ENCODE measurements around the gene CXorf58. TPM values are rescaled to one million over a fixed set of nuclear protein-coding genes. Genes with fewer than 3 reads are reported as not detected.
A peak's percentile ranks its signal among the peaks of the same experiment; 100 is the strongest.

CXorf58 gene
- total and polyA plus RNA-seq, 2 experiments from 2014 or later: 0.56 TPM; not detected in 1

- H3K4me1 ChIP-seq (ENCODE audit: insufficient read depth): no peaks in the 10 kb centered on the region; the same call in 1 of the 2 replicates
- no peak overlapping the region for H3K27ac ChIP-seq (ENCODE audit: low read depth)
- no peaks in the 10 kb centered on the region for H4K20me1 ChIP-seq (replicated peaks; ENCODE audit: insufficient read depth)
- Mint-ChIP-seq H3K36me3 (ENCODE audit: low read depth) (no peaks in the 10 kb centered on the region), H3K4me3 (no peak overlapping the region), H3K9me3 (no peaks in the 10 kb centered on the region), H3K27me3 (ENCODE audit: insufficient read depth, low read depth, poor library complexity) (no peaks in the 10 kb centered on the region), H3K4me1 (peaks cover 5% of the 10 kb centered on the region; the same call in 2 of the 3 replicates), H3K27ac (no peak overlapping the region)
- ATAC-seq: peak; percentile 75
- DNase-seq (ENCODE audit: low spot score): peak; percentile 13
- H3K9me2 ChIP-seq (ENCODE audit: insufficient read depth): no peaks in the 10 kb centered on the region
- H3K27me3 ChIP-seq (ENCODE audit: insufficient read depth): no peaks in the 10 kb centered on the region
- H2AFZ ChIP-seq: no peak overlapping the region
- H3K36me3 ChIP-seq (ENCODE audit: insufficient read depth): no peaks in the 10 kb centered on the region
- no peaks in the 10 kb centered on the region for H3K79me2 ChIP-seq (replicated peaks; ENCODE audit: insufficient read depth)
- no peak overlapping the region for H3K4me2 ChIP-seq
- TF ChIP-seq ZNF114 (CRISPR knock-in tag; IDR thresholded peaks at IDR 0.05): no peak
- no peak for TF ChIP-seq JUNB (IDR thresholded peaks at IDR 0.05; ENCODE audit: unreplicated experiment)
- no peak for TF ChIP-seq EZH2 (IDR thresholded peaks at IDR 0.05; ENCODE audit: low read depth, unreplicated experiment)
- no peak for TF ChIP-seq STAT1 (IDR thresholded peaks at IDR 0.05; ENCODE audit: unreplicated experiment)
- TF ChIP-seq ZNF331 (CRISPR knock-in tag; IDR thresholded peaks at IDR 0.05; ENCODE audit: low read depth): no peak
- TF ChIP-seq EZH2phosphoT487 (IDR thresholded peaks at IDR 0.05; ENCODE audit: unreplicated experiment): no peak
- 0 out of 4 replicates have a peak, but pooled peaks of 1 of the 2 experiments have one; percentile 6 for TF ChIP-seq CTCF (conservative IDR thresholded peaks at IDR 0.05; ENCODE audit: low read depth in 2 of 2)
- TF ChIP-seq, protein P1, sequence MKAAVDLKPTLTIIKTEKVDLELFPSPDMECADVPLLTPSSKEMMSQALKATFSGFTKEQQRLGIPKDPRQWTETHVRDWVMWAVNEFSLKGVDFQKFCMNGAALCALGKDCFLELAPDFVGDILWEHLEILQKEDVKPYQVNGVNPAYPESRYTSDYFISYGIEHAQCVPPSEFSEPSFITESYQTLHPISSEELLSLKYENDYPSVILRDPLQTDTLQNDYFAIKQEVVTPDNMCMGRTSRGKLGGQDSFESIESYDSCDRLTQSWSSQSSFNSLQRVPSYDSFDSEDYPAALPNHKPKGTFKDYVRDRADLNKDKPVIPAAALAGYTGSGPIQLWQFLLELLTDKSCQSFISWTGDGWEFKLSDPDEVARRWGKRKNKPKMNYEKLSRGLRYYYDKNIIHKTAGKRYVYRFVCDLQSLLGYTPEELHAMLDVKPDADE (IDR thresholded peaks at IDR 0.05): no peak
- H3K4me3 ChIP-seq: no peak overlapping the region
- H3F3A ChIP-seq (replicated peaks; ENCODE audit: low read depth): no peaks in the 10 kb centered on the region
Observed at GRCh38 chrX:23937100-23937499, 29.3 kb downstream of the CXorf58 start.

GRCh38 chrX:23938690-23939089 lies 30.9 kb downstream of the CXorf58 start:
- Histone ChIP-seq H3K9me2 (ENCODE audit: insufficient read depth) (no peaks in the 10 kb centered on the region), H3K36me3 (ENCODE audit: insufficient read depth) (no peaks in the 10 kb centered on the region), H2AFZ (no peak overlapping the region), H3K4me2 (no peak overlapping the region), H3K4me1 (ENCODE audit: insufficient read depth) (no peaks in the 10 kb centered on the region; the same call in 1 of the 2 replicates), H4K20me1 (replicated peaks; ENCODE audit: insufficient read depth) (no peaks in the 10 kb centered on the region), H3K27ac (ENCODE audit: low read depth) (no peak overlapping the region), H3K4me3 (no peak overlapping the region), H3K27me3 (ENCODE audit: insufficient read depth) (no peaks in the 10 kb centered on the region), H3F3A (replicated peaks; ENCODE audit: low read depth) (no peaks in the 10 kb centered on the region), H3K79me2 (replicated peaks; ENCODE audit: insufficient read depth) (no peaks in the 10 kb centered on the region)
- ATAC-seq: no peak
- no peak for DNase-seq (ENCODE audit: low spot score)
- no peaks in the 10 kb centered on the region for H3K27me3 Mint-ChIP-seq (ENCODE audit: insufficient read depth, low read depth, poor library complexity)
- H3K9me3 Mint-ChIP-seq: no peaks in the 10 kb centered on the region
- H3K27ac Mint-ChIP-seq: no peak overlapping the region
- H3K4me1 Mint-ChIP-seq: peaks cover 5% of the 10 kb centered on the region; the same call in 2 of the 3 replicates
- no peaks in the 10 kb centered on the region for H3K36me3 Mint-ChIP-seq (ENCODE audit: low read depth)
- no peak overlapping the region for H3K4me3 Mint-ChIP-seq
- TF ChIP-seq POLR2AphosphoS5 (IDR thresholded peaks at IDR 0.05; ENCODE audit: low read depth) (no peak), EZH2 (IDR thresholded peaks at IDR 0.05; ENCODE audit: low read depth, unreplicated experiment) (no peak), STAT1 (IDR thresholded peaks at IDR 0.05; ENCODE audit: unreplicated experiment) (no peak), JUNB (IDR thresholded peaks at IDR 0.05; ENCODE audit: unreplicated experiment) (no peak), EZH2phosphoT487 (IDR thresholded peaks at IDR 0.05; ENCODE audit: unreplicated experiment) (no peak)
- TF ChIP-seq, protein P1 (IDR thresholded peaks at IDR 0.05): no peak
- TF ChIP-seq, protein P2, sequence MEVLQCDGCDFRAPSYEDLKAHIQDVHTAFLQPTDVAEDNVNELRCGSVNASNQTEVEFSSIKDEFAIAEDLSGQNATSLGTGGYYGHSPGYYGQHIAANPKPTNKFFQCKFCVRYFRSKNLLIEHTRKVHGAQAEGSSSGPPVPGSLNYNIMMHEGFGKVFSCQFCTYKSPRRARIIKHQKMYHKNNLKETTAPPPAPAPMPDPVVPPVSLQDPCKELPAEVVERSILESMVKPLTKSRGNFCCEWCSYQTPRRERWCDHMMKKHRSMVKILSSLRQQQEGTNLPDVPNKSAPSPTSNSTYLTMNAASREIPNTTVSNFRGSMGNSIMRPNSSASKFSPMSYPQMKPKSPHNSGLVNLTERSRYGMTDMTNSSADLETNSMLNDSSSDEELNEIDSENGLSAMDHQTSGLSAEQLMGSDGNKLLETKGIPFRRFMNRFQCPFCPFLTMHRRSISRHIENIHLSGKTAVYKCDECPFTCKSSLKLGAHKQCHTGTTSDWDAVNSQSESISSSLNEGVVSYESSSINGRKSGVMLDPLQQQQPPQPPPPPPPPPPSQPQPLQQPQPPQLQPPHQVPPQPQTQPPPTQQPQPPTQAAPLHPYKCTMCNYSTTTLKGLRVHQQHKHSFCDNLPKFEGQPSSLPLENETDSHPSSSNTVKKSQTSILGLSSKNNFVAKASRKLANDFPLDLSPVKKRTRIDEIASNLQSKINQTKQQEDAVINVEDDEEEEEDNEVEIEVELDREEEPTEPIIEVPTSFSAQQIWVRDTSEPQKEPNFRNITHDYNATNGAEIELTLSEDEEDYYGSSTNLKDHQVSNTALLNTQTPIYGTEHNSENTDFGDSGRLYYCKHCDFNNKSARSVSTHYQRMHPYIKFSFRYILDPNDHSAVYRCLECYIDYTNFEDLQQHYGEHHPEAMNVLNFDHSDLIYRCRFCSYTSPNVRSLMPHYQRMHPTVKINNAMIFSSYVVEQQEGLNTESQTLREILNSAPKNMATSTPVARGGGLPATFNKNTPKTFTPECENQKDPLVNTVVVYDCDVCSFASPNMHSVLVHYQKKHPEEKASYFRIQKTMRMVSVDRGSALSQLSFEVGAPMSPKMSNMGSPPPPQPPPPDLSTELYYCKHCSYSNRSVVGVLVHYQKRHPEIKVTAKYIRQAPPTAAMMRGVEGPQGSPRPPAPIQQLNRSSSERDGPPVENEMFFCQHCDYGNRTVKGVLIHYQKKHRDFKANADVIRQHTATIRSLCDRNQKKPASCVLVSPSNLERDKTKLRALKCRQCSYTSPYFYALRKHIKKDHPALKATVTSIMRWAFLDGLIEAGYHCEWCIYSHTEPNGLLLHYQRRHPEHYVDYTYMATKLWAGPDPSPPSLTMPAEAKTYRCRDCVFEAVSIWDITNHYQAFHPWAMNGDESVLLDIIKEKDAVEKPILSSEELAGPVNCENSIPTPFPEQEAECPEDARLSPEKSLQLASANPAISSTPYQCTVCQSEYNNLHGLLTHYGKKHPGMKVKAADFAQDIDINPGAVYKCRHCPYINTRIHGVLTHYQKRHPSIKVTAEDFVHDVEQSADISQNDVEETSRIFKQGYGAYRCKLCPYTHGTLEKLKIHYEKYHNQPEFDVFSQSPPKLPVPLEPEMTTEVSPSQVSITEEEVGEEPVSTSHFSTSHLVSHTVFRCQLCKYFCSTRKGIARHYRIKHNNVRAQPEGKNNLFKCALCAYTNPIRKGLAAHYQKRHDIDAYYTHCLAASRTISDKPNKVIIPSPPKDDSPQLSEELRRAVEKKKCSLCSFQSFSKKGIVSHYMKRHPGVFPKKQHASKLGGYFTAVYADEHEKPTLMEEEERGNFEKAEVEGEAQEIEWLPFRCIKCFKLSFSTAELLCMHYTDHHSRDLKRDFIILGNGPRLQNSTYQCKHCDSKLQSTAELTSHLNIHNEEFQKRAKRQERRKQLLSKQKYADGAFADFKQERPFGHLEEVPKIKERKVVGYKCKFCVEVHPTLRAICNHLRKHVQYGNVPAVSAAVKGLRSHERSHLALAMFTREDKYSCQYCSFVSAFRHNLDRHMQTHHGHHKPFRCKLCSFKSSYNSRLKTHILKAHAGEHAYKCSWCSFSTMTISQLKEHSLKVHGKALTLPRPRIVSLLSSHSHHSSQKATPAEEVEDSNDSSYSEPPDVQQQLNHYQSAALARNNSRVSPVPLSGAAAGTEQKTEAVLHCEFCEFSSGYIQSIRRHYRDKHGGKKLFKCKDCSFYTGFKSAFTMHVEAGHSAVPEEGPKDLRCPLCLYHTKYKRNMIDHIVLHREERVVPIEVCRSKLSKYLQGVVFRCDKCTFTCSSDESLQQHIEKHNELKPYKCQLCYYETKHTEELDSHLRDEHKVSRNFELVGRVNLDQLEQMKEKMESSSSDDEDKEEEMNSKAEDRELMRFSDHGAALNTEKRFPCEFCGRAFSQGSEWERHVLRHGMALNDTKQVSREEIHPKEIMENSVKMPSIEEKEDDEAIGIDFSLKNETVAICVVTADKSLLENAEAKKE (CRISPR knock-in tag; IDR thresholded peaks at IDR 0.05): no peak
